ENCODE measurements around the gene SH3BP2. TPM values are rescaled to one million over a fixed set of nuclear protein-coding genes. Genes with fewer than 3 reads are reported as not detected.

Gene SH3BP2
- polyA plus RNA-seq, 1 experiment: 14.8 TPM

DNA sequence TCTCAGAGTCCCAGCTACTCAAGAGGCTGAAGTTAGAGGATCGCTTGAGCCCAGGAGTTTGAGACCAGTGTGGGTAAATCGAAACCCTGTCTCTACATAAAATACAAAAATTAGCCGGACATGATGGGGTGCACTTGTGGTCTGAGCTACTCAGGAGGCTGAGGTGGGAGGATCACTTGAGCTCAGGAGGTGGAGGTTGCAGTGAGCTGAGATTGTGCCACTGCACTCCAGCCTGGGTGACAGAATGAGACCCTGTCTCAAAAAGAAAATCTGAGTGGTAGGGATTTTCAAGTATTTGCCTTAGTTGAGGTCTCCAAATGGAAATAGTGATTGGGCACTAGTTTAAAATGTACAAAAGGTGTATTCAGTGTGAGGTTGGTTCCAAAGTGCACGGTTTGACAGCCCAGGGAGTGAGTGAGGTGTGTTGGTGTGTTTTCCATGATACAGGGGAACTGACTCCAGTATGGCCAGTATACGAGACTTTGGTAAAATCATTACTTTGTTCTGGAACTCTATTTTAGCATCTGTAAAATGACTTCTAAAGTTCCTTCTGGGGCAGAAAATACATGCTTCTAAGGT lies 64.6 kb downstream of the SH3BP2 start:
- H3K4me3 ChIP-seq (ENCODE audit: low read depth, low read length): no peak overlapping the region
- TF ChIP-seq, protein P1, sequence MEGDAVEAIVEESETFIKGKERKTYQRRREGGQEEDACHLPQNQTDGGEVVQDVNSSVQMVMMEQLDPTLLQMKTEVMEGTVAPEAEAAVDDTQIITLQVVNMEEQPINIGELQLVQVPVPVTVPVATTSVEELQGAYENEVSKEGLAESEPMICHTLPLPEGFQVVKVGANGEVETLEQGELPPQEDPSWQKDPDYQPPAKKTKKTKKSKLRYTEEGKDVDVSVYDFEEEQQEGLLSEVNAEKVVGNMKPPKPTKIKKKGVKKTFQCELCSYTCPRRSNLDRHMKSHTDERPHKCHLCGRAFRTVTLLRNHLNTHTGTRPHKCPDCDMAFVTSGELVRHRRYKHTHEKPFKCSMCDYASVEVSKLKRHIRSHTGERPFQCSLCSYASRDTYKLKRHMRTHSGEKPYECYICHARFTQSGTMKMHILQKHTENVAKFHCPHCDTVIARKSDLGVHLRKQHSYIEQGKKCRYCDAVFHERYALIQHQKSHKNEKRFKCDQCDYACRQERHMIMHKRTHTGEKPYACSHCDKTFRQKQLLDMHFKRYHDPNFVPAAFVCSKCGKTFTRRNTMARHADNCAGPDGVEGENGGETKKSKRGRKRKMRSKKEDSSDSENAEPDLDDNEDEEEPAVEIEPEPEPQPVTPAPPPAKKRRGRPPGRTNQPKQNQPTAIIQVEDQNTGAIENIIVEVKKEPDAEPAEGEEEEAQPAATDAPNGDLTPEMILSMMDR (IDR thresholded peaks at IDR 0.05; ENCODE audit: low read depth, low read length): no peak
- DNase-seq (ENCODE audit: low read depth, low spot score): no peak
- no peak overlapping the region for H3K27ac ChIP-seq (ENCODE audit: low read depth, low read length)
- H3K27me3 ChIP-seq (ENCODE audit: control insufficient read depth, insufficient read depth, low read length): no peaks in the 10 kb centered on the region
- POLR2A ChIA-PET: no interaction called here
- no peaks in the 10 kb centered on the region for H3K9me3 ChIP-seq (ENCODE audit: control insufficient read depth, insufficient read depth, low read length)
- CTCF ChIA-PET: interaction anchor here (1.6 kb wide), 1 partner anchor 93 kb away, joined by 6 read pairs; no protein-coding TSS in a partner anchor

DNA sequence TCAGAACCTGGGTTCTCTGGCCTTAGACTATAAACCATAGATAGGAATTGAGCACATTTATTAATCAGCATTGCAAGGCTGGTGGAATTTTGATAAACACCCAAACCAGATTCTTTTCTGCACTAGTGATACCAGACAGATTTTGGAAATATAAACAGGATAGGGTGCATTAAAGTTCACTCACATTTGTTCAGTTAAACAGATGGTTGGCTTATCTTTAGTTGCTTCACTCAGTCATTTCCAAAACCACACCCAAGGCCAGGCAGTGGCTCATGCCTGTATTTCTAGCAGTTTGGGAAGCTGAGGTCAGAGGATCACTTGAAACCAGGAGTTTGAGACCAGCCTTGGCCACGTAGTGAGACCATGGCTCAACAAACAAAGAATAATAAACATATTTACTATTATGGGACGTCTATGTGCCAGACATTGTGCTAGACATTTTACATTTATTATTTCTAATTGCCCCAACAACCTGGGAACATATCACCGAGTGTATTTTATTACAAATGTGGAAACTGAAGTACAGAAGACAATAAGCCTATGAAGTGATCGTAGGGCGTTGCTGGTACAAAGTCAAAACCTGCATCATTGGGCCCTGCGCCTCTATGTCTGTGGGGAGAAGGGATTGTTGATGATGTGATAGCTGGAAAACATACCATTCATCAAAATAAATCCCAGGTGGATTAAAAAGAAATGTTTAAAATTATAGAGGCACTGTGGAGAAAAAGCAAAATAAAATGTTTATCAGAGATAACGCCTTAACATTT lies 65.7 kb downstream of the SH3BP2 start:
- H3K27ac ChIP-seq (ENCODE audit: low read depth, low read length): no peak overlapping the region
- DNase-seq (ENCODE audit: low read depth, low spot score): no peak
- H3K4me3 ChIP-seq (ENCODE audit: low read depth, low read length): no peak overlapping the region
- POLR2A ChIA-PET: no interaction called here
- H3K9me3 ChIP-seq (ENCODE audit: control insufficient read depth, insufficient read depth, low read length): no peaks in the 10 kb centered on the region
- H3K27me3 ChIP-seq (ENCODE audit: control insufficient read depth, insufficient read depth, low read length): no peaks in the 10 kb centered on the region
- TF ChIP-seq, protein P1 (IDR thresholded peaks at IDR 0.05; ENCODE audit: low read depth, low read length): no peak
- CTCF ChIA-PET: interaction anchor here (1.6 kb wide), 1 partner anchor 94 kb away, joined by 6 read pairs; no protein-coding TSS in a partner anchor

DNA sequence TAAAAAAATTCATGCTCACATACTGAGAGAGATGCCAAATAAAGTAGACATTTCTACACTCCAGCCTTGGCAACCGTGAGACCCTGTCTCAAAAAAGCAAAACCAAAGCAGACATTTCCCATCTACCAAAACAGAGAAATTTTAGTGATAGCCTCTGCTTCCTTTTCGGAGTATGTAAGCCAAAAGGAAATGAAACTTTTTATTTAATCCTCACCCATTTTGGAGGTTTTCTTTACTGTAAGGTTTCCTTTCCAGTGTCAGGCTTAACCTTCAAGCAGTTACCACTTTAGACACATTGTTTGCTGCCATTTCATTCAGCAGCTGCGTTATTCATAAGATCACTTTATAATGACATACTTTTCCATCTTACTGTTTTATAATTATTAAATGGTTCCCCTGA lies 66.6 kb downstream of the SH3BP2 start:
- no peaks in the 10 kb centered on the region for H3K9me3 ChIP-seq (ENCODE audit: control insufficient read depth, insufficient read depth, low read length)
- TF ChIP-seq, protein P1 (IDR thresholded peaks at IDR 0.05; ENCODE audit: low read depth, low read length): no peak
- no peak overlapping the region for H3K27ac ChIP-seq (ENCODE audit: low read depth, low read length)
- no peak for DNase-seq (ENCODE audit: low read depth, low spot score)
- H3K27me3 ChIP-seq (ENCODE audit: control insufficient read depth, insufficient read depth, low read length): no peaks in the 10 kb centered on the region
- ChIA-PET CTCF (no interaction called here), POLR2A (no interaction called here)
- H3K4me3 ChIP-seq (ENCODE audit: low read depth, low read length): no peak overlapping the region

DNA sequence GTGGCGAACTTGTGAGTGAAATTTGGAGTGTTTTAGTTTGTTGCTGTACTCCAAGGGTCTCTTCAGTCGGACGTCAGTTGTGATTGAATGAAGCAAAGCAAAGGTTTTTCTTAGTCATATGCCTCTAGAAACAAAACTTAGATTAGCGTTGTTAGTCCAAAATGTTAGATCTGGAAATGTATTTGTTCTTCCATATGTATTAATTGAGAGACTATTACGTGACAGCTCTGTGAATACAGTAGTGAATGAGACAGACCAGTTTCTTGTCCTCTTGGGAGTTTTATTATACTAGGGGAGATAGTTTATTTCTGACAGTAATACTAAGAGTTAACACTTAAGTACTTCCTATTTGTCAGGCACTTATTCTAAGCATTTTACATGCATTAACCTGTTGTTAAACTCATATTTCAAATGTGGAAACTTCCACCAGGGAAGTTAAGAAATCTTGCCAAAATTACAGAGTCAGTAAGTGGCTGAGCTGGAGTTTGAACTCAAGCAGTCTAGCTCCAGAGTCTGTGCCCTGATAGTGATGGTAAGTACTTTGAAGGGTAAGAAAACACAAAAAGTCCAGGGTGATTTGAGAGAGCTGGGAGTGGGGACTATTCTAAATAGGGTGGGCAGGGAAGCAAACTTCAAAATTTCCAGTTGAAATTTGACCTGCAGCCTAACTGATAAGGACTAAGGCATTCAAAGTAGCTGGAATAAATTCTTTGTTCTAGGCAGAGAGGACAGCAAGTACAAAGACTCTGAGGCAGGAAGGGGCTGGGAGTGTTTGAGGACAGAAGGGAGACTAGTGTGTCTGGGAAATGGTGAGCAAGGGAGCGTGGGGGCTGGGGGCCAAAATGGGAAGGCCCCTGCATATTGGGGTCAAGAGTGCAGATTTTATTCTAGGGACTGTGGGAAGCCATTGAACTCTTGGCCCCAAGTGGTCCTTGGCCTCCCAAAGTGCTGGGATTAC lies 67.8 kb downstream of the SH3BP2 start:
- TF ChIP-seq, protein P1 (IDR thresholded peaks at IDR 0.05; ENCODE audit: low read depth, low read length): no peak
- H3K4me3 ChIP-seq (ENCODE audit: low read depth, low read length): no peak overlapping the region
- ChIA-PET POLR2A (no interaction called here), CTCF (interaction anchor here (1.4 kb wide), 1 partner anchor 11 kb away, joined by 5 read pairs; no protein-coding TSS in a partner anchor)
- no peak overlapping the region for H3K27ac ChIP-seq (ENCODE audit: low read depth, low read length)
- no peaks in the 10 kb centered on the region for H3K27me3 ChIP-seq (ENCODE audit: control insufficient read depth, insufficient read depth, low read length)
- no peak for DNase-seq (ENCODE audit: low read depth, low spot score)
- no peaks in the 10 kb centered on the region for H3K9me3 ChIP-seq (ENCODE audit: control insufficient read depth, insufficient read depth, low read length)
